Activated B cell treated with CpG ODN at 0.5 μM for 24 hours (primary cell): ENCODE results near the gene FAF2. TPM values are rescaled to one million over a fixed set of nuclear protein-coding genes. Genes with fewer than 3 reads are reported as not detected.
"Not testable (repeated sequence)": the region's sequence is repeated elsewhere in the genome, so short reads cannot be mapped to it uniquely, and the experiment has no call there.

Experiments used
- ATAC-seq: fragments of 200-7000 bp; cut with Tn5 transposase; one replicate; pipeline ENCODE4 v1.10.0; 2021; ENCODE audit warnings: low read depth, mild to moderate bottlenecking, moderate library complexity
- CTCF ChIA-PET: fragments of 350-600 bp; sonication (Branson Sonifier 250); formaldehyde crosslinking; loops from one replicate; lab custom pipeline; 2021; ENCODE audit warnings: antibody characterized with exemption; lab: Charles Lee
- POLR2A ChIA-PET: fragments of 350-600 bp; sonication (Branson Sonifier 250); formaldehyde crosslinking; loops from one replicate; lab custom pipeline; 2021; ENCODE audit warnings: antibody characterized with exemption; lab: Charles Lee
- DNase-seq: peaks from one replicate; pipeline ENCODE4 v3.0.0; 2022
- H3K27ac Mint-ChIP-seq: one replicate; pipeline ENCODE4 v1.8.0; 2020; ENCODE audit warnings: mixed read lengths
- H3K27me3 Mint-ChIP-seq: one replicate; pipeline ENCODE4 v1.8.0; 2021; ENCODE audit warnings: mixed read lengths
- H3K36me3 Mint-ChIP-seq: one replicate; pipeline ENCODE4 v1.8.0; 2021; ENCODE audit warnings: low read depth, mixed read lengths
- H3K4me1 Mint-ChIP-seq: one replicate; pipeline ENCODE4 v1.8.0; 2021; ENCODE audit warnings: mixed read lengths
- H3K4me3 Mint-ChIP-seq: one replicate; pipeline ENCODE4 v1.8.0; 2020; ENCODE audit warnings: mild to moderate bottlenecking, mixed read lengths
- H3K9me3 Mint-ChIP-seq: one replicate; pipeline ENCODE4 v1.8.0; 2020; ENCODE audit warnings: mixed read lengths
- CTCF ChIP-seq: fragments of 200-600 bp; IDR thresholded peaks from one replicate; pipeline ENCODE4 v1.8.0; 2022; ENCODE audit warnings: antibody characterized with exemption, mild to moderate bottlenecking
- intact Hi-C: fragments of 100-400 bp; cut with micrococcal nuclease; formaldehyde crosslinking; loops from one replicate; pipeline ENCODE4 v1.15.1; 2024
- total RNA-seq: library from RNA; stranded (reverse); gene quantifications from 2 replicates; pipeline ENCODE4 v1.2.3, GENCODE V29; 2022

The FAF2 gene
- total RNA-seq, 1 donor from 2014 or later: 39.0 TPM

GRCh38 chr5:176438959-176439757, 9.0 kb upstream of the FAF2 start:
- Mint-ChIP-seq H3K27ac (no peak overlapping the region), H3K4me3 (no peak overlapping the region), H3K36me3 (no peaks in the 10 kb centered on the region), H3K4me1 (peaks cover 8% of the 10 kb centered on the region), H3K27me3 (peaks cover 7% of the 10 kb centered on the region), H3K9me3 (no peaks in the 10 kb centered on the region)
- DNase-seq (no peak), ATAC-seq (no peak)
- intact Hi-C loops: no loop called here
- CTCF ChIA-PET: no interaction called here
- POLR2A ChIA-PET: no interaction called here
- no peak for TF ChIP-seq CTCF

- no peak overlapping the region for H3K27ac Mint-ChIP-seq
- ChIA-PET CTCF (no interaction called here), POLR2A (no interaction called here)
- ATAC-seq: no peak
- peaks cover 7% of the 10 kb centered on the region for H3K27me3 Mint-ChIP-seq
- no peaks in the 10 kb centered on the region for H3K36me3 Mint-ChIP-seq
- H3K4me1 Mint-ChIP-seq: peaks cover 8% of the 10 kb centered on the region
- no peak for DNase-seq
- no peak overlapping the region for H3K4me3 Mint-ChIP-seq
- TF ChIP-seq CTCF: no peak
- intact Hi-C loops: no loop called here
- no peaks in the 10 kb centered on the region for H3K9me3 Mint-ChIP-seq
Measured at GRCh38 chr5:176440927-176441706, 7.1 kb upstream of the FAF2 start.

- no peak for TF ChIP-seq CTCF
- Mint-ChIP-seq H3K27ac (no peak overlapping the region), H3K36me3 (no peaks in the 10 kb centered on the region), H3K9me3 (no peaks in the 10 kb centered on the region), H3K27me3 (peaks cover 7% of the 10 kb centered on the region), H3K4me3 (no peak overlapping the region), H3K4me1 (peaks cover 9% of the 10 kb centered on the region)
- no peak for DNase-seq
- ChIA-PET POLR2A (interaction anchor here (0.6 kb wide), 1 partner anchor 521 kb away, joined by 8 read pairs; no protein-coding TSS in a partner anchor), CTCF (no interaction called here)
- no peak for ATAC-seq
- intact Hi-C loops: no loop called here
Measured at GRCh38 chr5:176441921-176442323, 6.3 kb upstream of the FAF2 start.

- H3K27ac Mint-ChIP-seq, POLR2A ChIA-PET, DNase-seq, H3K4me3 Mint-ChIP-seq, intact Hi-C loops, ATAC-seq, H3K36me3 Mint-ChIP-seq, H3K27me3 Mint-ChIP-seq, H3K9me3 Mint-ChIP-seq: not testable (repeated sequence)
- peaks cover 11% of the 10 kb centered on the region for H3K4me1 Mint-ChIP-seq
- CTCF ChIA-PET: interaction anchor here (0.6 kb wide), 1 partner anchor 12 kb away, joined by 3 read pairs; no protein-coding TSS in a partner anchor
Measured at GRCh38 chr5:176442911-176443310, 5.3 kb upstream of the FAF2 start.

- Mint-ChIP-seq H3K27me3 (peaks cover 8% of the 10 kb centered on the region), H3K4me3 (no peak overlapping the region), H3K27ac (no peak overlapping the region), H3K36me3 (peaks cover 15% of the 10 kb centered on the region), H3K4me1 (peaks cover 22% of the 10 kb centered on the region), H3K9me3 (no peaks in the 10 kb centered on the region)
- intact Hi-C loops: no loop called here
- no peak for TF ChIP-seq CTCF
- CTCF ChIA-PET: no interaction called here
- DNase-seq (no peak), ATAC-seq (no peak)
- POLR2A ChIA-PET: no interaction called here
Measured at GRCh38 chr5:176444742-176445141, 3.4 kb upstream of the FAF2 start.
